SK-N-SH treated with all-trans-retinoic acid at 6 μM for 48 hours (cell line): ENCODE results near the gene UBXN11.

Experiments used
- ATAC-seq: fragments of 200-7000 bp; cut with Tn5 transposase; 3 replicates; pipeline ENCODE4 v1.9.1; 2020; ENCODE audit warnings: mild to moderate bottlenecking, moderate library complexity
- ARNTL ChIP-seq: fragments of 450-650 bp; formaldehyde crosslinking; IDR thresholded peaks from 2 replicates; pipeline ENCODE4 v1.5.0; 2020; ENCODE audit warnings: low read depth, mild to moderate bottlenecking, moderate library complexity, borderline replicate concordance
- BACH2 ChIP-seq: fragments of 250-450 bp; sonication (Bioruptor Pico); IDR thresholded peaks from 2 replicates; pipeline ENCODE4 v1.9.0; 2021; ENCODE audit warnings: mild to moderate bottlenecking, borderline replicate concordance
- CSDC2 ChIP-seq: fragments of 250-450 bp; sonication (Bioruptor Pico); IDR thresholded peaks from 2 replicates; pipeline ENCODE4 v1.5.0; 2020; ENCODE audit warnings: mild to moderate bottlenecking, moderate library complexity
- CSRNP3 ChIP-seq: fragments of 250-450 bp; sonication (Bioruptor Pico); IDR thresholded peaks from 2 replicates; pipeline ENCODE4 v1.5.1; 2021; ENCODE audit warnings: mild to moderate bottlenecking, moderate library complexity
- GLIS3 ChIP-seq: fragments of 250-450 bp; sonication (Bioruptor Pico); IDR thresholded peaks from 2 replicates; pipeline ENCODE4 v1.5.0; 2020; ENCODE audit warnings: mild to moderate bottlenecking, moderate library complexity
- ISL1 ChIP-seq: fragments of 250-450 bp; sonication (Bioruptor Pico); IDR thresholded peaks from 2 replicates; pipeline ENCODE4 v2.1.2; 2022; ENCODE audit warnings: mild to moderate bottlenecking, moderate library complexity
- OSR1 ChIP-seq: fragments of 250-450 bp; sonication (Bioruptor Pico); IDR thresholded peaks from 2 replicates; pipeline ENCODE4 v1.8.0; 2022; ENCODE audit warnings: moderate library complexity, mild to moderate bottlenecking, inconsistent platforms
- PATZ1 ChIP-seq: fragments of 250-450 bp; sonication (Bioruptor Pico); IDR thresholded peaks from 2 replicates; pipeline ENCODE4 v1.8.0; 2020; ENCODE audit warnings: mild to moderate bottlenecking, moderate library complexity, borderline replicate concordance
- PPARA ChIP-seq: fragments of 250-450 bp; sonication (Bioruptor Pico); IDR thresholded peaks from 2 replicates; pipeline ENCODE4 v1.5.0; 2020; ENCODE audit warnings: mild to moderate bottlenecking, borderline replicate concordance
- RARB ChIP-seq: fragments of 250-450 bp; sonication (Bioruptor Pico); IDR thresholded peaks from 2 replicates; pipeline ENCODE4 v1.8.0; 2021; ENCODE audit warnings: mild to moderate bottlenecking, moderate library complexity
- TCF4 ChIP-seq: fragments of 250-450 bp; sonication (Bioruptor Pico); IDR thresholded peaks from 2 replicates; pipeline ENCODE4 v1.8.0; 2021; ENCODE audit warnings: mild to moderate bottlenecking, moderate library complexity, borderline replicate concordance
- TOX ChIP-seq: fragments of 250-450 bp; sonication (Bioruptor Pico); IDR thresholded peaks from 2 replicates; pipeline ENCODE4 v1.8.0; 2021; ENCODE audit warnings: mild to moderate bottlenecking, moderate library complexity, borderline replicate concordance
- TSHZ2 ChIP-seq: fragments of 250-450 bp; sonication (Bioruptor Pico); IDR thresholded peaks from 2 replicates; pipeline ENCODE4 v1.5.0; 2020; ENCODE audit warnings: mild to moderate bottlenecking, moderate library complexity
- ZC3H10 ChIP-seq: fragments of 250-450 bp; sonication (Bioruptor Pico); IDR thresholded peaks from 2 replicates; pipeline ENCODE4 v1.5.1; 2021; ENCODE audit warnings: mild to moderate bottlenecking, moderate library complexity
- ZFP3 ChIP-seq: fragments of 250-450 bp; sonication (Bioruptor Pico); IDR thresholded peaks from 2 replicates; pipeline ENCODE4 v1.5.0; 2020; ENCODE audit warnings: mild to moderate bottlenecking, moderate library complexity
- ZFP30 ChIP-seq: fragments of 450-650 bp; formaldehyde crosslinking; IDR thresholded peaks from 2 replicates; pipeline ENCODE4 v1.5.0; 2022; ENCODE audit warnings: mild to moderate bottlenecking, moderate library complexity
- ZNF565 ChIP-seq: fragments of 450-650 bp; formaldehyde crosslinking; conservative IDR thresholded peaks from 2 replicates; pipeline ENCODE4 v1.5.0; 2020; ENCODE audit warnings: low read depth, mild to moderate bottlenecking, moderate library complexity
- TF ChIP-seq, protein P1 (sequence below): fragments of 250-450 bp; sonication (Bioruptor Pico); IDR thresholded peaks from 2 replicates; pipeline ENCODE4 v1.5.1; 2020; ENCODE audit warnings: low read depth, mild to moderate bottlenecking, moderate library complexity
- TF ChIP-seq, protein P2 (sequence below): fragments of 250-450 bp; sonication (Bioruptor Pico); IDR thresholded peaks from 2 replicates; pipeline ENCODE4 v1.8.0; 2021; ENCODE audit warnings: low read depth, mild to moderate bottlenecking, moderate library complexity, borderline replicate concordance

UBXN11 gene

DNA sequence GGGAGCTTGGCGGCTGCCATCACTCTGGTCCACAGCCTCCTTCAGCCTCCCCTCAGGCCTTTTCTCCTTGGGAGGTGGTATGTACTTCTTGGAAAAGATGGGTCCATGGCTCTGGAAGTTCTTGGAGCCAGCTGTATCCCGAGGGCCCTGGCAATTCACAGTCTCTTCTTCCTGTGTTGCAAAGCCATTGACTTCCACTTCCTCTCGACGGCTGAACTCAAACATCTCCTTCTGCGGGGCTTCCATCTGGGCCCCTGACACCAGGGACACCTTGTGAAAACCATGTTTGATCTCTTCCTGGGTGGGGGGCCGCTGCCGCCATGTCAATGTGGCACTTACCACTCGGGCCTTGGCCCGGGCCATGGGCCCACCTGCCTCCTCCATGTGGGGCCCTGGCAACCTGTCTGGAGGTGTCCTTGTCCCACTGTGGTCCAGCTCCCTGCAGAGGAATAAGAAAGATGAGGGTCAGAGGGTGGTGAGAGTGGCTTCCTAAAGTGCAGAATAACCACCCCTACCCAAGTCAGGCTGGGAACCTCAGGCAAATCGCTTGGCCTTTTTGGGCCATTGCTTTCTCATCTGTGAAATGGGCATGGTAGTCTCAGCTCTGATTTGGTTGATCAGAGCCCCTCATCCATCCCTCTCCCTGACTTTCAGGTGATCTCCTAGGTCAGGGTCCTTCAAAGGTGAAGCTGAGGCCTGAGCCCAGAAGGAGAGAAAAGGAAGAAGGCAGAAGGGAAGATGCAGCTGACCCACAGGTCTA lies 40.0 kb upstream of the UBXN11 start:
- TF ChIP-seq TSHZ2 (CRISPR knock-in tag) (no peak), BACH2 (CRISPR knock-in tag) (no peak), TOX (no peak), CSDC2 (CRISPR knock-in tag) (no peak), ZFP3 (CRISPR knock-in tag) (no peak), PPARA (CRISPR knock-in tag) (no peak), ARNTL (CRISPR knock-in tag) (no peak), PATZ1 (CRISPR knock-in tag) (no peak), CSRNP3 (no peak), RARB (CRISPR knock-in tag) (no peak), OSR1 (CRISPR knock-in tag) (no peak), ZFP30 (CRISPR knock-in tag) (no peak)
- TF ChIP-seq, protein P1, sequence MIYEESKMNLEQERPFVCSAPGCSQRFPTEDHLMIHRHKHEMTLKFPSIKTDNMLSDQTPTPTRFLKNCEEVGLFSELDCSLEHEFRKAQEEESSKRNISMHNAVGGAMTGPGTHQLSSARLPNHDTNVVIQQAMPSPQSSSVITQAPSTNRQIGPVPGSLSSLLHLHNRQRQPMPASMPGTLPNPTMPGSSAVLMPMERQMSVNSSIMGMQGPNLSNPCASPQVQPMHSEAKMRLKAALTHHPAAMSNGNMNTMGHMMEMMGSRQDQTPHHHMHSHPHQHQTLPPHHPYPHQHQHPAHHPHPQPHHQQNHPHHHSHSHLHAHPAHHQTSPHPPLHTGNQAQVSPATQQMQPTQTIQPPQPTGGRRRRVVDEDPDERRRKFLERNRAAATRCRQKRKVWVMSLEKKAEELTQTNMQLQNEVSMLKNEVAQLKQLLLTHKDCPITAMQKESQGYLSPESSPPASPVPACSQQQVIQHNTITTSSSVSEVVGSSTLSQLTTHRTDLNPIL = no peak
- TF ChIP-seq, protein P2, sequence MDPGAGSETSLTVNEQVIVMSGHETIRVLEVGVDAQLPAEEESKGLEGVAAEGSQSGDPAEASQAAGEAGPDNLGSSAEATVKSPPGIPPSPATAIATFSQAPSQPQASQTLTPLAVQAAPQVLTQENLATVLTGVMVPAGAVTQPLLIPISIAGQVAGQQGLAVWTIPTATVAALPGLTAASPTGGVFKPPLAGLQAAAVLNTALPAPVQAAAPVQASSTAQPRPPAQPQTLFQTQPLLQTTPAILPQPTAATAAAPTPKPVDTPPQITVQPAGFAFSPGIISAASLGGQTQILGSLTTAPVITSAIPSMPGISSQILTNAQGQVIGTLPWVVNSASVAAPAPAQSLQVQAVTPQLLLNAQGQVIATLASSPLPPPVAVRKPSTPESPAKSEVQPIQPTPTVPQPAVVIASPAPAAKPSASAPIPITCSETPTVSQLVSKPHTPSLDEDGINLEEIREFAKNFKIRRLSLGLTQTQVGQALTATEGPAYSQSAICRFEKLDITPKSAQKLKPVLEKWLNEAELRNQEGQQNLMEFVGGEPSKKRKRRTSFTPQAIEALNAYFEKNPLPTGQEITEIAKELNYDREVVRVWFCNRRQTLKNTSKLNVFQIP = no peak
- TF ChIP-seq, all 23 proteins: peak for 0
- no peak for ATAC-seq

DNA sequence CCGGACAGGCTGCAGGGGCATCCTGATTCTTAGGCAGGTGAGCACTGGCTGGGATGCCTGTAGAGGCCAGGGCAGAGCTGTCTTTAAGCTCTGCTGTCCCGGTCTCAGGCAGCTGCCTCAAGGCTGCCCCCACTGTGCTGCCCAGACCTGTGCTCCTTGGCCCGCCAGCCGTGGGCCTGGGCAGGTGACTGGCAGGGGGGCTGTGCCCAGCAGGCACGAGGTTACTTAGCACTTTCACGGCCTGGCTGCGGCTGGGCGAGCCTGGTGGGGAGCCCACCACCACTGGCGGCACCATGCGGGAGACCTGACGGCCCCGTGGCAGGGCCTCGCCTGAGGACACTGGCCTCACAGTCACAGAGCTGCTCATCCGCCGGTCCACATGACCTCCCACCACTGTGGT lies 39.3 kb upstream of the UBXN11 start:
- TF ChIP-seq TOX = no peak
- TF ChIP-seq, protein P2 = no peak
- no peak for TF ChIP-seq ISL1 (CRISPR knock-in tag)
- no peak for TF ChIP-seq OSR1 (CRISPR knock-in tag)
- TF ChIP-seq ZFP30 (CRISPR knock-in tag) = no peak
- no peak for TF ChIP-seq GLIS3 (CRISPR knock-in tag)
- no peak for TF ChIP-seq TSHZ2 (CRISPR knock-in tag)
- no peak for TF ChIP-seq ARNTL (CRISPR knock-in tag)
- no peak for TF ChIP-seq ZNF565 (CRISPR knock-in tag)
- no peak for TF ChIP-seq PPARA (CRISPR knock-in tag)
- TF ChIP-seq TCF4 (CRISPR knock-in tag) = no peak
- TF ChIP-seq RARB (CRISPR knock-in tag) = no peak
- TF ChIP-seq, protein P1 = no peak
- TF ChIP-seq ZC3H10 (CRISPR knock-in tag) = no peak
- ATAC-seq = peak; percentile 35
